Left lung (tissue), 10 donors: Measurements from ENCODE around the gene SCGB3A2. TPM values are rescaled to one million over a fixed set of nuclear protein-coding genes. Genes with fewer than 3 reads are reported as not detected.
"Not testable (repeated sequence)": the region's sequence is repeated elsewhere in the genome, so short reads cannot be mapped to it uniquely, and the experiment has no call there.

Experiments used
- ATAC-seq: fragments of 200-7000 bp; cut with Tn5 transposase; one replicate; pipeline ENCODE4 v1.9.1; 2020; ENCODE audit warnings: moderate library complexity
- DNase-seq, 4 donors: peaks; one replicate each; pipeline ENCODE4 v3.0.0-alpha.2; 2013 to 2020
- H3K27ac ChIP-seq, 2 donors: fragments of 200-600 bp; sonication (generic) in 1 of 2; one replicate each; pipeline versions ENCODE4 v1.5.0 to v1.8.0; 2020 to 2021
- H3K27me3 ChIP-seq, 2 donors: fragments of 200-600 bp; sonication (generic) in 1 of 2; one replicate each; pipeline versions ENCODE4 v1.5.0 to v1.8.0; 2020 to 2021
- H3K36me3 ChIP-seq, 2 donors: fragments of 200-600 bp; sonication (generic) in 1 of 2; one replicate each; pipeline versions ENCODE4 v1.5.0 to v1.8.0; 2020 to 2021
- H3K4me1 ChIP-seq, 2 donors: fragments of 200-600 bp; one replicate each; pipeline ENCODE4 v1.8.0; 2021
- H3K4me3 ChIP-seq, 2 donors: fragments of 200-600 bp; sonication (generic) in 1 of 2; one replicate each; pipeline versions ENCODE4 v1.5.0 to v1.8.0; 2020 to 2021; ENCODE audit warnings: mild to moderate bottlenecking in 1 of 2
- H3K9me3 ChIP-seq, 2 donors: fragments of 200-600 bp; sonication (generic) in 1 of 2; one replicate each; pipeline versions ENCODE4 v1.5.0 to v1.8.0; 2020 to 2021
- intact Hi-C, 2 donors: fragments of 100-400 bp; cut with DNase I; formaldehyde crosslinking; loops; one replicate each; pipeline versions ENCODE4 v1.11.2 to v1.14.2; 2022
- polyA plus RNA-seq, 6 donors: library from polyadenylated mRNA; unstranded; fragments of 120-200 nt; gene quantifications; one replicate each; pipeline ENCODE4 v1.2.1, GENCODE V29; 2013; ENCODE audit not compliant: insufficient read length in 6 of 6
- total RNA-seq, 2 donors: library from RNA; stranded (reverse); fragmentation: NEBNext Ultra II Directional; extraction: Animal tissue kit (Norgen Biotek cat#: 25700); gene quantifications; one replicate each; pipeline ENCODE4 v1.2.1, GENCODE V29; 2021
- TF ChIP-seq, protein P1 (sequence below), 2 donors: fragments of 200-600 bp; sonication (generic) in 1 of 2; IDR thresholded peaks; one replicate each; pipeline versions ENCODE4 v1.5.0 to v1.8.0; 2021; ENCODE audit warnings: antibody characterized with exemption in 2 of 2
- donor health status: DM: no; HTN: yes; CAD: no.
- donor health status: DM: no; HTN: no; CAD: no.

SCGB3A2 gene
- total and polyA plus RNA-seq, 8 donors = 76.6 to 2,625 (median 1,609) TPM

DNA sequence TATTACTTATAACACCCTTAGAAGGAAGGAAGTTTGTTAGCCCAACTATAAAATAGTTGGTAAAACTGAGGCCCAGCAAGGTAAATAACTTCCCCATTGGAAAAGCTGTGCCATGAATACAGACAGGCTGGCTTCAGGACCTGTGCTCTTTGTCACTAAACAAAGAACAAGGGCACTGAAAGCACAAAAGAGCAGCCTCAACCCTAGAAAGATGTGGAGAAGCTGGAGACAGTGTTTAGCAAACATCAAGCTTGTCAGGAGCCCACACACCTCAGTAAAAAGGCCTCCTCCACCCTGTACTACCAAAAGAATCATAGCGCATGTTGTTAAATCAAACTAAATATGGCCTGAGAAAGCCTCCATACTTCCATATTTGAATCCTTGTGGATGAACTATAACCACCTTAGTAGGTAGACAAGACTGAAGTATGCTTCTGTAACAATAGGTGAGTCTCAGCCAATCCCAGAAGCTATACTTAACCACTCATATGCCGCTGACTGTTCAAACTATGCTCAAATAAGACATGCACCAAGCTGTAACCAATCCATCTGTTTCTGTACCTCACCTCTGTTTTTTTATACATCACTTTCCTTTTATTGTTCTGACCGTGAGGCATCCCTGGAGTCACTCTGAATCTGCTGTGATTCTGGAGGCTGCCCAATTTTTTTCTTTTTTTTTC, 18.4 kb upstream of the SCGB3A2 start:
- DNase-seq = no peak
- Histone ChIP-seq H3K4me3 (no peak overlapping the region), H3K9me3 (no peaks in the 10 kb centered on the region), H3K36me3 (no peaks in the 10 kb centered on the region), H3K27ac (no peak overlapping the region), H3K4me1 (no peaks in the 10 kb centered on the region), H3K27me3 (no peaks in the 10 kb centered on the region)
- TF ChIP-seq, protein P1, sequence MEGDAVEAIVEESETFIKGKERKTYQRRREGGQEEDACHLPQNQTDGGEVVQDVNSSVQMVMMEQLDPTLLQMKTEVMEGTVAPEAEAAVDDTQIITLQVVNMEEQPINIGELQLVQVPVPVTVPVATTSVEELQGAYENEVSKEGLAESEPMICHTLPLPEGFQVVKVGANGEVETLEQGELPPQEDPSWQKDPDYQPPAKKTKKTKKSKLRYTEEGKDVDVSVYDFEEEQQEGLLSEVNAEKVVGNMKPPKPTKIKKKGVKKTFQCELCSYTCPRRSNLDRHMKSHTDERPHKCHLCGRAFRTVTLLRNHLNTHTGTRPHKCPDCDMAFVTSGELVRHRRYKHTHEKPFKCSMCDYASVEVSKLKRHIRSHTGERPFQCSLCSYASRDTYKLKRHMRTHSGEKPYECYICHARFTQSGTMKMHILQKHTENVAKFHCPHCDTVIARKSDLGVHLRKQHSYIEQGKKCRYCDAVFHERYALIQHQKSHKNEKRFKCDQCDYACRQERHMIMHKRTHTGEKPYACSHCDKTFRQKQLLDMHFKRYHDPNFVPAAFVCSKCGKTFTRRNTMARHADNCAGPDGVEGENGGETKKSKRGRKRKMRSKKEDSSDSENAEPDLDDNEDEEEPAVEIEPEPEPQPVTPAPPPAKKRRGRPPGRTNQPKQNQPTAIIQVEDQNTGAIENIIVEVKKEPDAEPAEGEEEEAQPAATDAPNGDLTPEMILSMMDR (IDR thresholded peaks at IDR 0.05) = no peak
- ATAC-seq = no peak
- intact Hi-C loops = no loop called here

DNA sequence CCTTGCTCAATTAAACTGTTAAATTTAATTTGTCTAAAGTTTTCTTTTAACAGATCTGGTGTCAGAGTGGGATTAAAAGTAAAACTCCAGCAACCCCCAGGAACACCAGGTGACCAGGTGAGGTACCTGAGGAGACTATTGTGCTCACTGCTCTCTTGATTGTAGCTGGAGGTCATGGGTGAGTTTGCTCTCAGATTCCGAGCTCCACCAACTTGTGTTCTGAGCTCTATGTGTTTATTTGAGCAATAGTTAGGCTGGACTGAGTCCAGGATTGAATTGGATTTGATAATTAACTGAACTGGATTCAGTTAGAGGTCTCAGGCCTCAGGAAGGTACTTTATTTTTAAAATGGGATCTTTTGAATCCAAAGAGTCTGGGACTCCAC, 17.9 kb upstream of the SCGB3A2 start:
- TF ChIP-seq, protein P1 (IDR thresholded peaks at IDR 0.05) = no peak
- Histone ChIP-seq H3K27me3 (no peaks in the 10 kb centered on the region), H3K36me3 (no peaks in the 10 kb centered on the region), H3K4me1 (no peaks in the 10 kb centered on the region), H3K9me3 (no peaks in the 10 kb centered on the region), H3K4me3 (no peak overlapping the region), H3K27ac (no peak overlapping the region)
- intact Hi-C loops = no loop called here
- ATAC-seq = no peak
- DNase-seq = no peak

- DNase-seq (peak in 2 of 4 donors; percentile 12 to 41), ATAC-seq (no peak)
- H3K4me1 ChIP-seq = no peaks in the 10 kb centered on the region
- no peaks in the 10 kb centered on the region for H3K27me3 ChIP-seq
- no peak overlapping the region for H3K4me3 ChIP-seq
- no peaks in the 10 kb centered on the region for H3K36me3 ChIP-seq
- H3K27ac ChIP-seq = no peak overlapping the region
- intact Hi-C loops = no loop called here
- TF ChIP-seq, protein P1 (IDR thresholded peaks at IDR 0.05) = no peak
- no peaks in the 10 kb centered on the region for H3K9me3 ChIP-seq
These were observed 14.9 kb upstream of the SCGB3A2 start for GRCh38 chr5:147863454-147864158.

- Histone ChIP-seq H3K27me3 (no peaks in the 10 kb centered on the region), H3K27ac (no peak overlapping the region), H3K4me3 (no peak overlapping the region), H3K4me1 (no peaks in the 10 kb centered on the region), H3K9me3 (no peaks in the 10 kb centered on the region), H3K36me3 (no peaks in the 10 kb centered on the region)
- intact Hi-C loops = no loop called here
- ATAC-seq = no peak
- TF ChIP-seq, protein P1 (IDR thresholded peaks at IDR 0.05) = no peak
- DNase-seq = no peak
These were observed 9.4 kb upstream of the SCGB3A2 start for GRCh38 chr5:147869112-147869511.

- H3K9me3 ChIP-seq, DNase-seq, ATAC-seq, H3K27me3 ChIP-seq, H3K4me1 ChIP-seq, H3K36me3 ChIP-seq, intact Hi-C loops, H3K27ac ChIP-seq, H3K4me3 ChIP-seq: not testable (repeated sequence)
These were observed 8.6 kb upstream of the SCGB3A2 start for GRCh38 chr5:147869892-147870291.

DNA sequence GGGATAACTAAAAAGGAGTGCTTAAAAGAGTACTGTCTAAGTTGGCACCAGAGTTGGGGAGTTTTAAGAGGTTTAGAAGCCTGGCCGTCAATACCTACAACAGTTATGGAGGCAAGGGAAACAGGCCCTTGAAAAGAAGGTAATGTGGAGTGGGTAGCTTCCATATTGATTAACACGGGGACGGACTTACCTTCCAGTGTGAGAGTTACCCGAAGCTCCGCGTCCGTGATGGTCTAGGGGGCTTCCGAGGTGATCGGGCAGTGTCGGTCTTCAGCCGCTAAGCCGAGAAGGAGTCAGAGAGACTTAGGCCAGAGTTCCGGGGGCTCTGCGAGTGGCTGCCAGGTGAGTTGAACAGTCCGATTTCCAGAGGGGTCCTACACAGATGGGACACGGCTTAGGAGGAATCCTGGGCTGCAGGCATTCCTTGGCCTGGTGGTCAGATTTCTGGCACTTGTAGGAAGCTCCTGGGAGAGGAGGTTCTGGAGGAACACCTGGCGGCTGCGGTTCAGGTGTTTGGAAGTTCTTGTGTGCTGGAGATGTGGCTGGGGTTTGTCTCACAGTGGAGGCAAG, 6.4 kb upstream of the SCGB3A2 start:
- DNase-seq, H3K4me3 ChIP-seq, H3K27ac ChIP-seq, H3K9me3 ChIP-seq, H3K4me1 ChIP-seq, H3K36me3 ChIP-seq, intact Hi-C loops, ATAC-seq, H3K27me3 ChIP-seq: not testable (repeated sequence)

- H3K27ac ChIP-seq, H3K36me3 ChIP-seq, DNase-seq, H3K4me1 ChIP-seq, intact Hi-C loops, ATAC-seq, H3K27me3 ChIP-seq, H3K4me3 ChIP-seq, H3K9me3 ChIP-seq: not testable (repeated sequence)
These were observed 5.6 kb upstream of the SCGB3A2 start for GRCh38 chr5:147872744-147873435.

DNA sequence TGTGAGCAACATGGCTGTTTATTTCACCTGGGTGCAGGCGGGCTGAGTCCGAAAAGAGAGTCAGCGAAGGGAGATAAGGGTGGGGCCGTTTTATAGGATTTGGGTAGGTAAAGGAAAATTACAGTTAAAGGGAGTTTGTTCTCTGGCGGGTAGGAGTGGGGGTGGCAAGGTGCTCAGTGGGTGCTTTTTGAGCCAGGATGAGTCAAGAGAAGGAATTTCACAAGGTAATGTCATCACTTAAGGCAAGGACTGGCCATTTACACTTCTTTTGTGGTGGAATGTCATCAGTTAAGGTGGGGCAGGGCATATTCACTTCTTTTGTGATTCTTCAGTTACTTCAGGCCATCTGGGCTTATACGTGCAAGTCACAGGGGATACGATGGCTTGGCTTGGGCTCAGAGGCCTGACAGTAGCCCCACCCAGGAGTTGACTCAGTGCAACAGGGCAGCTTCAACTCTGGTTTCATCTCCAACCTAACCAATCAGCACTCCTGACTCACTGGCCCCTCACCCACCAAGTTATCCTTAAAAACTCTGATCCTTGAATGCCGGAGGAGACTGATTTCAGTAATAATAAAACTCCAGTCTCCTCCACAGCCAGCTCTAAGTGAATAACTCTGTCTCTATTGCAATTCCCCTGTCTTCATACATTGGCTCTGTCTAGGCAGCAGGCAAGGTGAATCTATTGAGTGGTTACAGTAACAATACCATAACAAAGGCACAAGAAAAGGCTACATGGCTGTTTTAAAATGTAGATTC, 4.2 kb upstream of the SCGB3A2 start:
- ATAC-seq, H3K27ac ChIP-seq, H3K9me3 ChIP-seq, intact Hi-C loops, H3K27me3 ChIP-seq, DNase-seq, H3K4me1 ChIP-seq, H3K36me3 ChIP-seq, H3K4me3 ChIP-seq: not testable (repeated sequence)
